Measurements from ENCODE around the gene LRRN2.
"Not testable (repeated sequence)": the region's sequence is repeated elsewhere in the genome, so short reads cannot be mapped to it uniquely, and the experiment has no call there.

Gene LRRN2

DNA sequence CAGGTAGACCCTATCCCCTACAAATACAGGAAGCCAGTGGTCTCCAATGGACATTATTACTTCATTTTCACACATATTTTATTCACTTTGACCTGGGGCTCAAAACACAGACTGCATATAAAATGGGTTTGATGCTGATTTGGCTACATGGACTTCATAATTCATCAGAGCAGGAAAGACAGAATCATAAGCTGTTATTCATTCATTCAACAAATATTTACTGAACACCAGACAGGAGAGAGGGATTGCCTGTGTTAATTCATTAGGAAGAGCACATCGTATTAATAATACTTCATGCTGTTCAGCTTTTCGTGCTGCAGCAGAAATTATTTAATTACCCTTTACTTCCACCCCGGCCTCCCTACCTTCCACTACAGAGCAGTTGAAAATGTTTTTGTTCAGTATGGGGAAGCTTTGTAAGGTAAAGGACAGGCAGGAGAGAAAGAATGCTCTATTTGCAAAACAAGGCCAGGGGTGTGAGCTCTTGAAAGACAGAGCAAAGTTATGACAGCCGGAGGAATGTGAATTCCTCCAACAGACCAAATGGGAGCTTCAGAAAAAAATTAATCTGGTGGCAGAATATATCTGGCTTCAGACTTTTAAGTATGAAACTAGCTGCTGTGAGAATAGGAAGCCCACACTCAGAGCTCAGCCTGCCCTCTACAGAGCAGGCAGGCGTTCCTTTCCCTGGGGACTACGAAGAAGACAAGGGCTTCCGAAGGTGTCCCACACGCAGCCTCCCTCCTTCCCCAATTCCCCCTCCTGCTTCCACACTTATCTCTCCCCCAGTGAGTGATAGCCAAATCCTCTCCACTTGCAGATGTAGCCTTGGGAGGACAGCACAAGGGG, 111.3 kb downstream of the LRRN2 start:
- no peak for DNase-seq (ENCODE audit: low spot score)

DNA sequence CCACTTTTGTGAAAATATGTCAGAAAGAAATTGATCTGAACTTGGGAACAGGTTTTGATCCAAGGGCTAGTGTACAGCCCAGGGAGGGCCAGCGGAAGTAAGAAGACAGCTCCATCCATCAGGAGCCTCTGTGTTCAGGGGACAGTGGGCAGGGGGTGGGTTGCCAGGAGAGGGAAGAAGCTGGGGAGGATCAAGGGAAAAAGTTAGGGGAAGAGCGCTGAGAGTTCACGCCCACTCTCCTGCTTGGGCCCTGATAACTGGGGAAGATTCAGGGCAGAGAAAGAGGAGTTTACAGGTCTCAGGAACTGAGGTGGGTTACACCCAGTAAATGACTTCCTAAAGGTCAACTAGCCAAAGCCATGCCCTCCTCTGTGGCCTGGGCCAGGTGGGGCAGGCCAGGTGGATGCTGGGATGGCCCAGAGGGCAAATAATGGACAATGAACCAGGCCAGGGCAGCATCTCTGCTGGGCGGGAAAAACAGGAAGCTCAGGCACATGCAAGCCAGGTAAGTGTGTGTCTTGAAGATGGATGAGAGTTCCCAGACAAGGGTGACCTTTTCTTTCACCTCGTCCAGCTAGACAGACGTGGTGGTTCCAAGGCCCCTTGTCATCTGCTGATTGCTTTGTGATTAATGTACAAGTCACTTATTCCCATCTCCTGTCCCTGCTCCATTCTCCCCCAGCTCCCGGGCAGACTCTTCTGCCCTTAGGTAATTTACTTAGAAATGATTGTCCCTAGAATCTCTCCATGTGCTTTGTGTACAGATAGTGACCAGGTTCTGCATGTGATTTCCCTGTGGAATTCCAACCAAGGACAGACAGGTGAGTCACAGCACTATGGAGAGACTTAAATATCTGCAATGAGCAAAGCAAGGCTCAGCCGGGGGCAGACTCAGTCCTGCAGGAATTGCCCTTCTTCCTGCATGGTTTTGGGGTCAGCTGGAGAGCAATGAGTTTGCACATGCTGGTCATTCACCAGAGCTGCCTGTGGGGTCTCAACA, 112.3 kb downstream of the LRRN2 start:
- DNase-seq (ENCODE audit: low spot score) = peak; percentile 93

DNA sequence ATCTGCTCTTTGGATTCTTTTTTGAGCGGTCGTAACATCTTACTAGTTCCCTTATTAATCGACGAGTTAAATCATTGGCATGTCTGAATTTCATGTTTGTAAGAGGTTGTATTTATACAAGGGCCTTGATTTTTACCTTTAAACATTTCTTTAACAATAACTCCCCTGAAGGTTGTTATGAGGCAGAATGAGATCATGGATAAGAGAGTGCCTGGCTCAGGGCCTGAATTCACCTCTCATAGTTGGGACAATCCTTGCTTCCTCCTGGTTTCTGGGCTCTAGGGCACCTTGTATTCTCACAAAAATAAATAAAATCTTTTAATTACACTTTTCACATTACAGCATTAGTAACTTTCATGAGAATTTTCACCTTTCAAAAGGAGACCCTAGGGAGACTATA, 113.9 kb downstream of the LRRN2 start:
- peak; percentile 17 for DNase-seq (ENCODE audit: low spot score)

DNA sequence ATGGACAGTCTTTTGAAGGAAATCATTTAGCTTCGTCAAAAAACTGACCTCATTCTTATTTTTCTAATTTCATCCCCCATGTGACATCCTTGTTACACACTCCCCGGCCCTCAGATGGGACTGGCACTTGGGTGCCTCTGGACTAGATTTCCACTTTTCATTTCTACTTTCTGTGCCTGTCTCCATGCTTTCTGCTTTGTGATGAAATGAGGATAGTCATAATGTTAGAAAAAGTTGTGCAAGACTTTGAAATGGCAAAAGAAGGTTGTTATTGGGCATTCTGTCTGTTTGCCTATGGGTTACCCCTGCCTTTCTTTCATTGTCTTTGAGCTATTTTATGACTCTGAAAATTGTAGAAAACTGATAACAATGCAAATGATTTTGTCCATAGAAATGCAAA, 114.4 kb downstream of the LRRN2 start:
- no peak for DNase-seq (ENCODE audit: low spot score)

DNA sequence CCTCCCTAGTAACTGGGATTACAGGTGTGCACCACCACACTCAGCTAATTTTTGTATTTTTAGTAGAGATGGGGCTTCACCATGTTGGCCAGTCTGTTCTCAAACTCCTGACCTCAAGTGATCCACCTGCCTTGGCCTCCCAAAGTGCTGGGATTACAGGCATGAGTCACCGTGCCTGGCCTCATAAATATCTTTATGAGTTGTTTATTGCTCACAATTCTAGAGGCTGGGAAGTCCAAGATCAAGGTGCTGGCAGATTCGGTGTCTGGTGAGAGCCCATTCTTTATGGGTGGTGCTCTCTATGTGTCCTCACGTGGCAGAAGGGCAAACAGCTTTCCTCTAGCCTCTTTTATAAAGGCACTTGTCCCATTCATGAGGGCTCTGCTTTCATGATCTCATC, 115.5 kb downstream of the LRRN2 start:
- not testable (repeated sequence) for DNase-seq (ENCODE audit: low spot score)

DNA sequence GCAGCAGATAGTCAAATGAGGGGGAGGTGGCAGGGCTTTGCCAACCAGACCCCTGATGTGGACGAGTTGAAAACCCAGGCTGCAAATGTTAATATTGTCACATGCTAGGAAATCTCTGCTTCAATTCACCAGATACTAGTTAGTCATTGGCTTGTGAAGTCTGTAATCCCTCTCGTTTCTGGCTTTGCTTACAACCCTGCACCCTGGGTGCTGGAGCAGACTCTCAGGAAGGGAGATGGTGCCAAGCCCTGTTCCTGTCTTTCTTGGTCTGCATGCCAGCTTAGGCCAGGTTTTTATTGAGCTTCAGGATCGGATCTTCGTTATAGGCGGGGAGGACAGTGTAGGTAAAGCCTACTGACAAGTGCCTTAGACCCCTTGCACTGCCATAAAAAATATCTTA, 116.1 kb downstream of the LRRN2 start:
- no peak for DNase-seq (ENCODE audit: low spot score)

DNA sequence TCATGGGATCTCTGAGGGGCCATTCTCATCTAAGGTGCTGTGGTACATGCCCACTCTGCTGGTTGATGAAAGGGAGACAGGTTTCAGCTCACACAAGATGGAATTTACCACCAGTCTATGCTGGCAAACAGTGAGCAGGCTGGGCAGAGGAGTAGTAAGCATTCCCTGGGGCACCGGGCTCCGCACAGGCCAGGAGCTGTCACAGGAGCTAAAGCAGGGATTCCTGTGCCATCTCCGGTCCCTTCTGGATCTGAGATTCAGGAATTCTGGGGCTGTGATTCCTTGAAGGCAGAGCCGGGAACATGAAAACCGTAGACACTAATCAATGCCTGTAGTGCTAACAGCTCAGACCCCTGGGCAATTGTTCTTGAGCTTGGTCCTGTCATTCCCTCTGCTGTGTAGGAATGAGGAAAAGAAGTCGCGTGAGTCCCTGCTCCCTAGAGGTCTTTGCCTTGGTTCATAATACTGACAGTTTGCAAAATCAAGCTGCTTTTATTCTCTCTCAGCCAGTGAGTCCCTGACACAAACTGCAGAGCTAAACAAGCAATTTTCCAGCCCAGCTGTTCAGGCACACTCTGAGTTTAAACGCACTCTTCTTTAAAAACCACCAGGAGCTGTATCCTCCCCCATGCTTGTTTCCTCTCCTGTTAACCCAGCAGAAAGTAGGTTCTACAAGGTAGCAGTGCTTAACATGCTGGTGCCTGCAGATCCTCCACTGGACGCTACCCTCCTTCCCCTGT, 116.8 kb downstream of the LRRN2 start:
- no peak for DNase-seq (ENCODE audit: low spot score)
